WTC11 (cell line): ENCODE measurements around the gene HEBP1. TPM values are rescaled to one million over a fixed set of nuclear protein-coding genes. Genes with fewer than 3 reads are reported as not detected.

Source experiments
- ATAC-seq: fragments of 200-7000 bp; cut with Tn5 transposase; 2 replicates; pipeline ENCODE4 v1.10.0; 2021; ENCODE audit warnings: mild to moderate bottlenecking, moderate library complexity
- CTCF ChIA-PET: fragments of 300-600 bp; sonication (Branson Sonifier 250); formaldehyde crosslinking; loops from one replicate; lab custom pipeline; 2021; ENCODE audit warnings: antibody characterized with exemption; lab: Charles Lee
- POLR2A ChIA-PET: fragments of 350-600 bp; sonication (Branson Sonifier 250); formaldehyde crosslinking; loops from one replicate; lab custom pipeline; 2021; ENCODE audit warnings: antibody characterized with exemption; lab: Charles Lee
- DNase-seq: peaks from one replicate; pipeline ENCODE4 v3.0.0; 2021; ENCODE audit warnings: low spot score
- H3K27ac Mint-ChIP-seq: 2 replicates; pipeline ENCODE4 v1.8.0; 2021; ENCODE audit warnings: mixed read lengths
- H3K27me3 Mint-ChIP-seq: 2 replicates; pipeline ENCODE4 v1.8.0; 2021; ENCODE audit warnings: low read depth, mild to moderate bottlenecking, moderate library complexity, mixed read lengths
- H3K36me3 Mint-ChIP-seq: 2 replicates; pipeline ENCODE4 v1.8.0; 2021; ENCODE audit warnings: mixed read lengths
- H3K4me1 Mint-ChIP-seq: 2 replicates; pipeline ENCODE4 v1.8.0; 2022; ENCODE audit warnings: mixed read lengths
- H3K4me3 Mint-ChIP-seq: 2 replicates; pipeline ENCODE4 v1.8.0; 2021; ENCODE audit warnings: mild to moderate bottlenecking, moderate library complexity, mixed read lengths
- H3K9me3 Mint-ChIP-seq: 2 replicates; pipeline ENCODE4 v1.8.0; 2021; ENCODE audit warnings: mixed read lengths
- ARID4B ChIP-seq: sonication (generic); formaldehyde crosslinking; IDR thresholded peaks from 2 replicates; pipeline ENCODE4 v1.8.0; 2023; ENCODE audit warnings: missing genetic modification reagents, mild to moderate bottlenecking, borderline replicate concordance
- ATF6 ChIP-seq: sonication (generic); formaldehyde crosslinking; IDR thresholded peaks from 2 replicates; pipeline ENCODE4 v1.8.1; 2023; ENCODE audit warnings: mild to moderate bottlenecking, missing genetic modification reagents
- CREB1 ChIP-seq: sonication (generic); formaldehyde crosslinking; IDR thresholded peaks from 2 replicates; pipeline ENCODE4 v1.8.0; 2023; ENCODE audit warnings: mild to moderate bottlenecking, missing genetic modification reagents
- CREM ChIP-seq: sonication (generic); formaldehyde crosslinking; IDR thresholded peaks from 2 replicates; pipeline ENCODE4 v1.8.1; 2022; ENCODE audit warnings: mild to moderate bottlenecking, missing genetic modification reagents, moderate library complexity
- MAX ChIP-seq: sonication (generic); formaldehyde crosslinking; IDR thresholded peaks from 2 replicates; pipeline ENCODE4 v1.8.0; 2022; ENCODE audit warnings: mild to moderate bottlenecking, missing genetic modification reagents
- NR1H2 ChIP-seq: sonication (generic); formaldehyde crosslinking; IDR thresholded peaks from 2 replicates; pipeline ENCODE4 v1.9.0; 2021; ENCODE audit warnings: mild to moderate bottlenecking, moderate library complexity, missing genetic modification reagents
- SMAD4 ChIP-seq: sonication (generic); formaldehyde crosslinking; IDR thresholded peaks from 2 replicates; pipeline ENCODE4 v1.8.0; 2022; ENCODE audit warnings: mild to moderate bottlenecking, missing genetic modification reagents
- SP1 ChIP-seq: sonication (generic); formaldehyde crosslinking; conservative IDR thresholded peaks from 2 replicates; pipeline ENCODE4 v1.8.1; 2022; ENCODE audit warnings: missing genetic modification reagents
- ZNF121 ChIP-seq: sonication (generic); formaldehyde crosslinking; IDR thresholded peaks from 2 replicates; pipeline ENCODE4 v1.8.0; 2023; ENCODE audit warnings: missing genetic modification reagents
- ZNF263 ChIP-seq: sonication (generic); formaldehyde crosslinking; IDR thresholded peaks from 2 replicates; pipeline ENCODE4 v1.8.1; 2022; ENCODE audit warnings: low read depth, mild to moderate bottlenecking, moderate library complexity, missing genetic modification reagents
- ZNF317 ChIP-seq: sonication (generic); formaldehyde crosslinking; IDR thresholded peaks from 2 replicates; pipeline ENCODE4 v1.8.1; 2023; ENCODE audit warnings: low read depth, mild to moderate bottlenecking, moderate library complexity, missing genetic modification reagents, borderline replicate concordance
- ZNF396 ChIP-seq: fragments of 250-450 bp; sonication (Bioruptor Pico); IDR thresholded peaks from 2 replicates; pipeline ENCODE4 v1.8.0; 2021; ENCODE audit warnings: mild to moderate bottlenecking, moderate library complexity, borderline replicate concordance
- ZNF425 ChIP-seq: fragments of 250-450 bp; sonication (Bioruptor Pico); conservative IDR thresholded peaks from 2 replicates; pipeline ENCODE4 v1.9.0; 2021; ENCODE audit warnings: mild to moderate bottlenecking
- total RNA-seq: library from RNA; stranded (reverse); gene quantifications from 3 replicates; pipeline ENCODE4 v1.2.3, GENCODE V29; 2021

Gene HEBP1
- total RNA-seq, 1 experiment from 2014 or later, result 61.8 TPM

GRCh38 chr12:13004986-13005385, 4.9 kb upstream of the HEBP1 start:
- TF ChIP-seq ZNF121 (CRISPR knock-in tag), result peak; percentile 94
- TF ChIP-seq ZNF425, result no peak
- no peak for TF ChIP-seq ZNF263 (CRISPR knock-in tag)
- TF ChIP-seq NR1H2 (CRISPR knock-in tag), result no peak
- POLR2A ChIA-PET, result no interaction called here
- H3K4me3 Mint-ChIP-seq, result no peak overlapping the region
- H3K36me3 Mint-ChIP-seq, result no peaks in the 10 kb centered on the region
- CTCF ChIA-PET, result interaction anchor here (0.6 to 2.8 kb wide), 4 partner anchors 19 to 75 kb away, joined by 5 to 9 read pairs (median 6); no protein-coding TSS in a partner anchor
- no peak for ATAC-seq
- no peak overlapping the region for H3K27ac Mint-ChIP-seq
- H3K27me3 Mint-ChIP-seq, result peaks cover 32% of the 10 kb centered on the region
- DNase-seq, result no peak
- peaks cover 53% of the 10 kb centered on the region for H3K4me1 Mint-ChIP-seq
- no peaks in the 10 kb centered on the region for H3K9me3 Mint-ChIP-seq

- DNase-seq (no peak), ATAC-seq (no peak)
- Mint-ChIP-seq H3K27me3 (peaks cover 32% of the 10 kb centered on the region), H3K27ac (no peak overlapping the region), H3K9me3 (no peaks in the 10 kb centered on the region), H3K4me3 (no peak overlapping the region), H3K4me1 (peaks cover 56% of the 10 kb centered on the region), H3K36me3 (no peaks in the 10 kb centered on the region)
- TF ChIP-seq CREB1 (CRISPR knock-in tag), result no peak
- TF ChIP-seq ATF6, result no peak
- no peak for TF ChIP-seq MAX (CRISPR knock-in tag)
- no peak for TF ChIP-seq SP1 (CRISPR knock-in tag)
- TF ChIP-seq ARID4B (CRISPR knock-in tag), result no peak
- no peak for TF ChIP-seq ZNF317 (CRISPR knock-in tag)
- POLR2A ChIA-PET, result no interaction called here
- CTCF ChIA-PET, result interaction anchor here (2.8 kb wide), 1 partner anchor 28 kb away, joined by 9 read pairs; no protein-coding TSS in a partner anchor
Measured at GRCh38 chr12:13004361-13004760, 4.3 kb upstream of the HEBP1 start.

GRCh38 chr12:13002301-13003097, 2.4 kb upstream of the HEBP1 start:
- peak overlapping the region; percentile 86 for H3K4me3 Mint-ChIP-seq
- ATAC-seq (no peak), DNase-seq (no peak)
- H3K36me3 Mint-ChIP-seq, result no peaks in the 10 kb centered on the region
- CTCF ChIA-PET, result interaction anchor here (0.9 to 1.1 kb wide), 2 partner anchors 17 kb away, joined by 5 to 7 read pairs; no protein-coding TSS in a partner anchor
- POLR2A ChIA-PET, result no interaction called here
- H3K27me3 Mint-ChIP-seq, result peaks cover 32% of the 10 kb centered on the region
- peaks cover 68% of the 10 kb centered on the region for H3K4me1 Mint-ChIP-seq
- H3K9me3 Mint-ChIP-seq, result no peaks in the 10 kb centered on the region
- TF ChIP-seq ZNF396 (CRISPR knock-in tag) (no peak), CREM (CRISPR knock-in tag) (0 out of 2 replicates have a peak, but pooled peaks have one; percentile 24), SMAD4 (CRISPR knock-in tag) (0 out of 2 replicates have a peak, but pooled peaks have one; percentile 27)
- TF ChIP-seq, all 79 proteins: peak for 2
- H3K27ac Mint-ChIP-seq, result no peak overlapping the region
